Measurements from ENCODE around the gene B3GNT4.
"Not testable (repeated sequence)": the region's sequence is repeated elsewhere in the genome, so short reads cannot be mapped to it uniquely, and the experiment has no call there.

The B3GNT4 gene

GRCh38 chr12:122189626-122190475, 13.7 kb upstream of the B3GNT4 start:
- DNase-seq: no peak

DNA sequence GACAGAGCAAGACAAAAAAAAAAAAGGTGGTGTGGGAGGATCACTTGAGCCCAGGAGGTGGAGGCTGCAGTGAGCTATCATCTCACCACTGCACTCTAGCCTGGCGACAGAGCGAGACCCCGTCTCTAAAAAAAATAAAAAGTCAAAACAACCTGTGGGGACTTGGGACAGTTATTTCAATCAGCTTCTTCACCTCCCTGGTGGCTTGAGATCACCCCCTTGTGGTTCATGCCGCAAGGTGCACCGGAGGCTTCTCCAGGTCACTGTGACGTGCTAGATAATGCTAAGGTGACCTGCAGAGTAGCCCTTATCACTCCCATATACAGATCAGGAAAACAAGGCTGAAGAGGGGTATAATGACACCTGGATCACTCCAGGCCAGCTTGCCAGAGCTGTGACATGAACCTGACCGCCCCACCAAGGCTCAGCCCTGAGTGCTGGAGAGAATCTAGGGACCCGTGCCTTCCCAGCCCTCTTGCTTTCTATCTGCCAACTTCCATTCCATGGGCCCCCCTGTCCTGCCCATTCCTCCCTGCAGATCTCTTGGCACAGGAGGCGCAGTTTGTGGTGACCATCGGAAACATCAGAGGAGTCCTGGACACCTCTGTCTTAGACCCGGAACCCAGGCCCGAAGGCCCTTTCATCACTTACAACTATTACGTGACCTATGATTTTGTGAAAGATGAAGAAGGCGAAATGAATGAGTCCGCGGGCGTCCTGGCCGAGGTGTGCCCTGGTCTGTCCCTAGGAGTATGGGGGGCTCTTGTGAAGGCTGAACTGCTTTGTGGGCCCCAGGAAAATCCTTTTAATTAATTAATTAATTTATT, 12.5 kb upstream of the B3GNT4 start:
- DNase-seq: peak; percentile 62 to 72

GRCh38 chr12:122192441-122192840, 11.1 kb upstream of the B3GNT4 start:
- DNase-seq: no peak

- no peak for DNase-seq
Measured at GRCh38 chr12:122194804-122195203, 8.7 kb upstream of the B3GNT4 start.

DNA sequence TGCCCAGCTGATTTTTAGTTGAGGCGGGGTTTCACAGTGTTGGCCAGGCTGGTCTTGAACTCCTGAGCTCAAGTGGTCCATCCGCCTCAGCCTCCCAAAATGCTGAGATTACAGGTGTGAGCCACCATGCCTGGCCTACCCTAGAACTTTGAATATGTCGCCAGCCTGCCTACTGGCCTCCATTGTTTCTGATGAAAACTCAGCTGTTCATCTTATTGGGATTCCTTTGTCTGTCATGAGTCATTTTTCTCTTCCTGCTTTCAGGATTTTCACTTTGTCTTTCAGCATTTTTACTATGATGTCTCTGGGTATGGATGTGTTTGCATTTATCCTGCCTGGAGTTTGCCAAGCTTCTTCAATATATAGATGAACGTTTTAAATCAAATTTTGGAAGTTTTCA, 8.1 kb upstream of the B3GNT4 start:
- no peak for DNase-seq

DNA sequence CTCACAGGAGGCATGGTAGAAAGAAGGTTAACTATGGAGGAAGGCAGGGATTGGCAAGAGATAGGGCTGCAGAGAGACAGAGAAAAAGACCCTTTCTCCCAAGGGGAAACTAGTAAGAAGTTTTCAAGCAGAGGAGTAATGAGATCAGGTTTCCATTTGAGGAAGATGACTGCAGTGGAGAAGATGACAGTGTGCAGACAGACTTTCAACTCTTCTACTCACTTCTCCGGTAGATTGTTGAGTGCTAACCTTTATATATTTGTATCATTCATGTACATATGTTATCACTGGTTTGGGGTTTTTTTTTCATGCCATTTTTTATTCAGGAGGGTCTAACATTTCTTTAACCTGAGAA, 5.9 kb upstream of the B3GNT4 start:
- DNase-seq: no peak

DNA sequence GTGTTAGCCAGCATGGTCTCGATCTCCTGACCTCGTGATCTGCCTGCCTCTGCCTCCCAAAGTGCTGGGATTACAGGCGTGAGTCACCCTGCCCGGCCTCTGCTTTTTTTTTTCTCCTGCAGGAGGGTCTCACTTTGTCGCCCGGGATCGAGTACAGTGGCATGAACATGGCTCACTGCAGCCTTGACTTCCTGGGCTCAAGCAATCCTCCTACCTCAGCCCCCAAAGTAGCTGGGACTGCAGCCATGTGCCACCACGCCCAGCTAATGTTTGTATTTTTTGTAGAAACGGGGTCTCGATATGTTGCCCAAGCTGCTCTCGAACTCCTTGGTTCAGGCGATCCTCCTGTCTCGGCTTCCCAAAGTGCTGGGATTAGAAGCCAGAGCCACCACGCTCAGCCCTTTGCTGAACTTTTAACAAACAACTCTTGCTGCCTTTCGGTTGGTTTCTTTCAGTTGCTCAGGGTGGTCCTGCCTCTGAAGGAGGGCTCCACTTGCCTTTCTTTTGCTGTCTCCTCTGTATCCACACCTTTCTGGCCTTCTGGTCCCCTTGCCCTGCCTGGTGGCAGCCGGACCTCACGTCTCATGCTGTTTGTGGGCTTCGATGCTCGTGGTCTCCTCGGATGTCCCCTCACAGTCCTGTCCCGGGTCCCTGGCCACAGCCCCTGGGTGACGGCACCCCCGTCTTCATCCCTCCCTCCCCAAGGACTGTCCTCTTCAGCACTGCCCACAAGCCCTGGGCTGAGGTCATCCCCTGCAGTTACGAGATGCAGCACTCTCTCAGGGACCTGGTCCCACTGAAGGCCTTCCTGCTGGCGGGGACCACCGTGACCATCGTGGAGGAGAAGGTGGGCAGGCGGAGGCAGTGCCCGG, 3.8 kb upstream of the B3GNT4 start:
- no peak for DNase-seq

DNA sequence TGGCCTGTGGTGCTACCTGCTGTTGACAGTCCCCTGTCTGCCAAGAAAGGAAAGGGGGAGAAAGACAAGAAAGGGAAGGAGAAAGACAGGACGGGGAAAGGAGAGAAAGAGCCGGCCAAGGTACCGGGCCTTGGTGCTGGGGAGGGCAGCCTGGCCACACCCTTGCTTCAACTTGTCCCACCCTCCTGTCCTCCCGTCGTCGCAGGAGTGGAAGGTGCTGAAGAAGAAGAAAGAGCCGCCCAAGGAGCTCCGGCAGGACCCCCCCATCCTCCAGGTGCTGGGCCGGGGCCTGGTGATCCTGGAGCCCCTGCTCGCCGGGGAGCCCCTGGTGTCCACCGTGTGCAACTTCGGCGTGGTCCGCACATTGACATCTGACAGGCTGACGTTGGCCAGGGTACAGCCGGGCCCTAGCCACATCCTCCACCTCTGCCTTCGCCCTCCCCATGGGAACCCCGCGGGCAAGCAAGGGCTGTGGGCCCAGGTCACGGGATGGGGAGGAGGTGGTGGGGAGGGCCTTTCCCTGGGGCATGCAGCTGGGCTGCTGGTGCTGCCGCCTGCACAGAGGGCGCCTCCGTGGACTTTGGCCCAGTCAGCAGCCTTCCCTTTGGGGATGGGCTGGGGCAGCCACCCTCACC, 2.9 kb upstream of the B3GNT4 start:
- no peak for DNase-seq

GRCh38 chr12:122201381-122201780, 2.1 kb upstream of the B3GNT4 start:
- no peak for DNase-seq

GRCh38 chr12:122202017-122202416, 1.5 kb upstream of the B3GNT4 start:
- no peak for DNase-seq

GRCh38 chr12:122202811-122203210, 698 bp upstream of the B3GNT4 start:
- DNase-seq: not testable (repeated sequence)

- DNase-seq: peak in 1 of 2 donors; percentile 38
Measured at GRCh38 chr12:122204167-122205052, 901 bp downstream of the B3GNT4 start.

GRCh38 chr12:122205053-122205925, 1.8 kb downstream of the B3GNT4 start:
- DNase-seq: no peak

GRCh38 chr12:122206111-122206881, 2.8 kb downstream of the B3GNT4 start:
- DNase-seq: no peak

DNA sequence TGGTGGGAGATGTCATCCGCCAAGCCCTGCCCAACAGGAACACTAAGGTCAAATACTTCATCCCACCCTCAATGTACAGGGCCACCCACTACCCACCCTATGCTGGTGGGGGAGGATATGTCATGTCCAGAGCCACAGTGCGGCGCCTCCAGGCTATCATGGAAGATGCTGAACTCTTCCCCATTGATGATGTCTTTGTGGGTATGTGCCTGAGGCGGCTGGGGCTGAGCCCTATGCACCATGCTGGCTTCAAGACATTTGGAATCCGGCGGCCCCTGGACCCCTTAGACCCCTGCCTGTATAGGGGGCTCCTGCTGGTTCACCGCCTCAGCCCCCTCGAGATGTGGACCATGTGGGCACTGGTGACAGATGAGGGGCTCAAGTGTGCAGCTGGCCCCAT, 3.5 kb downstream of the B3GNT4 start:
- DNase-seq: no peak

- DNase-seq: no peak
Measured at GRCh38 chr12:122207391-122207790, 3.9 kb downstream of the B3GNT4 start.

DNA sequence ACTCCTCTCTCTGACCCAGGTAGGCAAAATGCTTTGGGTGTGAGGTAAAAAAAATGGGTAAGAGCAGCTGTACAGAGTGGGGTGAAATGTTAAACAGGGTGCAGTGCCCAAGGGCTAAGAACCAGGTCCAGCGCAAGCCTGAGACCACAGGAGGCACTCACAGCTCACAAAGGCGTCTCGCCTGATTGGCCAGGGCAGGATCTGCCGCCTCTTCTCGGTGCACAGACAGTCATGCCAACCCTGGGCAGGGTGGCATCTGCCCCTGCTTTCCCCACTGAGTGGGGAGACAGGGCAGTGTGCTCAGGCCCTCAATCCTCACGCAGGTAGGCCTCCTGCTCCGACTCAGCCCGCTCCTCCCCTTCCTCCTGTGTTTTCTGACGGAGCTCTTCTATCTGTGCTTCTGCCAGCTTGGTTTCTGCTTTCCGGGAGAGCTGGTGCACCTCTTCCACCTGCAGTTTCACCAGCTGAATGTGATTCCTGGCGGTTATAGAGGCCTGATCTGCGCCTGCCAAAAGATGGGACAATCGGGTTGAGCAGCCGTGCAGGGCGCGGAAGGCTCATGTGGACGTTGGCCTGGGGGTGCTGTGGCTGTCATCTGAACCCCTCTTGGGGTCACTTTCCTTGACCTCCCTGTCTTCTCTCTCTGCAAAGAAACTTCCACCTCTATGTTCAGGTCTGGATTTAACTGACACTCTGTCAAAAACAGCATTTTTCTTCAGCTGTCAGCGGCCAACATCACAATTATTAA, 4.7 kb downstream of the B3GNT4 start:
- no peak for DNase-seq

DNA sequence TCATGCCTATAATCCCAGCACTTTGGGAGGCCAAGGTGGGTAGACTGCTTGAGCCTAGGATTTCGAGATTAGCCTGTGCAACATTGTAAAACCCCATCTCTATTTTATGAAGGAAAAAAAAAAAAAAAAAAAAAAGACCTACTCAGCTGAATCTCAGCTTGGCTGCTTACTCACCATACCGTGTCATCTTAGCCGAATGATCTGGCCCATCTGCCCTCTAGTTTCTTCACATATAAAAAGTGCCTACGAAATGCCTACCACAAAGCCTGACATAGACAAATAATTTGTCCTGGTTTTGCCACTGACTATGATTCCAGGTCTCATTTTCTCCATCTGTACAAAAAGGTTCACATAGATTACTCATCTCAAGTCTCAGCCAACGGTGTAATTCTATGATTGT, 12.3 kb downstream of the B3GNT4 start:
- DNase-seq: no peak

GRCh38 chr12:122216445-122216844, 12.9 kb downstream of the B3GNT4 start:
- no peak for DNase-seq
